ENCODE data around the gene PARVB.

- TF ChIP-seq CTCF (IDR thresholded peaks at IDR 0.05 in 2 of 3, conservative IDR thresholded peaks at IDR 0.05 in 1 of 3; ENCODE audit: control insufficient read depth in 2 of 3, extremely low read depth in 1 of 3, insufficient read depth in 1 of 3, low read depth in 3 of 3, low read length in 3 of 3): no peak
- no peak for TF ChIP-seq FOXM1 (IDR thresholded peaks at IDR 0.05; ENCODE audit: low read depth, low read length)
- TF ChIP-seq CBX3 (IDR thresholded peaks at IDR 0.05; ENCODE audit: borderline replicate concordance, low read depth): no peak
- no peak for TF ChIP-seq ATF3 (IDR thresholded peaks at IDR 0.05; ENCODE audit: borderline replicate concordance, extremely low read depth, low read depth, low read length)
- TF ChIP-seq ZNF384 (IDR thresholded peaks at IDR 0.05; ENCODE audit: borderline replicate concordance, low read depth, low read length): no peak
- TF ChIP-seq ETV6 (conservative IDR thresholded peaks at IDR 0.05 in 1 of 2, IDR thresholded peaks at IDR 0.05 in 1 of 2; ENCODE audit: borderline replicate concordance in 1 of 2, low read depth in 1 of 2): no peak
Measured at GRCh38 chr22:44157916-44158618, 134.0 kb downstream of the PARVB start.

Data from GM12878 (cell line).